ENCODE data around the gene IRS2. TPM values are rescaled to one million over a fixed set of nuclear protein-coding genes. Genes with fewer than 3 reads are reported as not detected.

IRS2 gene
- total and polyA plus RNA-seq, 2 donors = 6.5 to 11.3 TPM

DNA sequence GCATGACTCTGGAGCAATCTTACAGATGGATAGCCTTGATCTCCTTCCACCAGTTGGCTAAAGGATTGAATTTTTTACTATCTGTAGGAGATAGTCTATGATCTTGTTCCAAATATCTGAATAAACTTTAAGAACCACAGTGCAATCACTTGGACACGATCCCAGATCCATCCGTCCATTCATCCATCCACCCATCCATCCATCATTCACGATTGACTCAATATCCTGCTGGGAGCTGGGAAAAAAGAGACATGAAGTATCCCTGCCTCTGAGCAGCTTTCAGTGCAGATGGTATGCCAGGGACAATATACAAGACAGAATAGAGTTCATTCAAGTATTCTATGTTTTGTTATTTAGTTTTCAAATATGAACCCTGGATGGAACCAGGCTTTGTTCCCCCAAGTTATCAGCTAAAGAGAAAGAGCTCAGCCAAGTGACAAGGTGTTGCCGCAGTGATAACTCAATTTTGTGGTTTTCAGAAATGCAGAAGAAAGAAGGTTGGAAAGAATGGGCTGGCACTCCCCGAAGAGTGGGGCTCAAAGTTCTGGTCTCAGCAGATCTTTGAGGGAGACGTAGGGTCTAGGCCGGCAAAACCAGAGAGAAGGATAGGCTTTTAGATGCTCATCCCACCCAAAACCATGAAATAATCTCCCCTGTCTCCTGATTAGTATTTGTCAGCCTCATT is 66.3 kb downstream of the IRS2 start:
- no peak for DNase-seq (ENCODE audit: extremely low spot score)
- no peaks in the 10 kb centered on the region for H3K36me3 ChIP-seq (ENCODE audit: insufficient read depth)
- WGBS = 76% methylated on average over 7 of the region's 7 CpGs
- H3K27ac ChIP-seq (ENCODE audit: low read depth) = no peak overlapping the region
- H3K4me1 ChIP-seq (ENCODE audit: insufficient read depth) = no peaks in the 10 kb centered on the region
- no peak overlapping the region for H3K4me3 ChIP-seq (ENCODE audit: low read depth, low read length)

- Histone ChIP-seq H3K4me1 (ENCODE audit: insufficient read depth) (no peaks in the 10 kb centered on the region), H3K4me3 (ENCODE audit: low read depth, low read length) (no peak overlapping the region)
- no peak for DNase-seq (ENCODE audit: extremely low spot score)
Measured at GRCh38 chr13:109718726-109719125, 67.7 kb downstream of the IRS2 start.

DNA sequence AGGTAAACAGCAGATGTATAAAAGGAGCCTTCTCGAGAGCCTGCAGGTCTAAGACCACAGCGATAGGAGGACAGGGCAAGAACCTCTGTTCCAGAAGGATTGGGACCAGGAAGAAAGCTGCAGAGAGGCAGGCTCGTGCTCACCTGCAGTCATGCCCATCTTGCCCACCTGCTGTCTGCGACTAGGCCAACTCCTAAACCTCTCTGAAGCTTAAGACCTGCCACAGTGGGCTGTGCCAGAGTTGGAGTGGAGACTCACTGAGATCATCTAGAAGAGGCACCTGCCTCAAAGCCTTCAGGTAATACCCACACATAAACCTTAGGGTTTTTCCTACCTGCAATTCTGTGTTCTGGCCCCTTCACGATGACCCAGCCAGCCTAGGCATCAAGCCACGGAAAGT is 68.7 kb downstream of the IRS2 start:
- no peak overlapping the region for H3K27ac ChIP-seq (ENCODE audit: low read depth)
- H3K4me3 ChIP-seq (ENCODE audit: low read depth, low read length) = no peak overlapping the region
- H3K4me1 ChIP-seq (ENCODE audit: insufficient read depth) = no peaks in the 10 kb centered on the region
- WGBS = 94% methylated on average over 6 of the region's 6 CpGs
- no peak for DNase-seq (ENCODE audit: extremely low spot score)
- H3K36me3 ChIP-seq (ENCODE audit: insufficient read depth) = no peaks in the 10 kb centered on the region

More at GRCh38 chr13:109718726-109719125, 67.7 kb downstream of the IRS2 start:
- H3K27ac ChIP-seq (ENCODE audit: low read depth) = no peak overlapping the region
- H3K36me3 ChIP-seq (ENCODE audit: insufficient read depth) = no peaks in the 10 kb centered on the region

DNA sequence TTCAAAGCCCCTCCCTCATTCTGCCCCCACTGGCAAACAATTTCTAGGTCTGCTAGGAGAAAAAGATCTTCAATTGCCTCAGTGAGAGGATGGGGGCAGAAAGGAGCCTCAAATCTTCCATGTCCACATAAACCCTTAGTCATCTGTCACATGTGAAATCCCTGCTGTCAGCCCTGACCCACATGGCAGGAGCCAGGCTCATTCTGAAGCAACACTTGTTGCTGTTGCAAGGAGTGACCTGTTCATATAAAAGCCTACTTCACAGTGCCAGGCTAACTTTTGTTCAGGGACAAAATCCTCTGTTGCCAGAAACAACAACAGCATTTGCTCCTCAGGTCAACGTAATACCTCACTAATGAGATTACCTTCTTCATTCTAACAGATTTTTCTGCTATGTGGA is 70.5 kb downstream of the IRS2 start:
- DNase-seq (ENCODE audit: extremely low spot score) = no peak
- Histone ChIP-seq H3K4me3 (ENCODE audit: low read depth, low read length) (no peak overlapping the region), H3K27ac (ENCODE audit: low read depth) (no peak overlapping the region), H3K4me1 (ENCODE audit: insufficient read depth) (no peaks in the 10 kb centered on the region), H3K36me3 (ENCODE audit: insufficient read depth) (no peaks in the 10 kb centered on the region)
- WGBS = 92% methylated on average over 1 of the region's 1 CpG

DNA sequence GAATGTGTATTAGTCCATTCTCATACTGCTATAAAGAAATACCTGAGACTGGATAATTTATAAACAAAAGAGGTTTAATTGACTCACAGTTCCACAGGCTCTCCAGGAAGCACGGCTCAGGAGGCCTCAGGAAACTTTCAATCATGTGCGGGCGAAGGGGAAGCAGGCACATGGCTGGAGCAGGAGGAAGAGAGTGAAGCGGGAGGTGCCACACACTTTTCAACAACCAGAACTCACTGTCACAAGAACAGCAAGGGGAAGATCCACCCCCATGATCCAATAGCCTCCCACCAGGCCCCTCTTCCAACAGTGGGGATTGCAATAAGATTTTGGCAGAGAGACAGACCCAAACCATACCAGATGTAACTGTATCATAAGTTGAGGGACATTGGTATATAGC is 72.7 kb downstream of the IRS2 start:
- Histone ChIP-seq H3K4me1 (ENCODE audit: insufficient read depth) (no peaks in the 10 kb centered on the region), H3K27ac (ENCODE audit: low read depth) (no peak overlapping the region), H3K36me3 (ENCODE audit: insufficient read depth) (no peaks in the 10 kb centered on the region), H3K4me3 (ENCODE audit: low read depth, low read length) (no peak overlapping the region)
- DNase-seq (ENCODE audit: extremely low spot score) = no peak
- WGBS = 92% methylated on average over 4 of the region's 4 CpGs

DNA sequence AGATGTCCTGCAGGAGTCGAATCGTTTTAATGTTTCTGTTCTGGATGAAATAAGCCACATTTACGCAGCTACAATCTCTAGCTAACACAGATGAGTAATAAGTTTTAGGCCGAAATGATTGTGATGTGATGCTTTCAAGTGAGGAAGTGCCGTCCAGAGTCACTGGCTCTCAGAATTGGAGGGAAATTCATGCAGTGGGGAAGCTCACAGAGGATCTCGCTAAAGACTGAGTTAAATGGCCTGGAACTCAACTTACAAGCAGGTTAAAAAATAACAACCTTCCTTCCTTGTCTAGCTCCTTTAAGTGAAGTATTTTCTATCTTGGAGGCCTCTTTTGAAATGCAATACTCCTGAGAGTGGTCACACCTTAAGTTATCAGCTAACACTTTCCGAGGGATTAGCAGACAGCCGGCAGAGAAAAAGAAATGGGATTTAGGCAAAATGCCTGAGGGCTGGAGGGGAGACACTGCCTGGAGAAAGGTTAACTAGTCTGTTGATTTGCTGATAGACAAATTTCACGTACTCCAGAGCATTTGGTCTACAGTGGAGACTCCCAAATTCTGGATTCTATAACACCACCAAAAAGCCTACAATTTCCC is 74.2 kb downstream of the IRS2 start:
- H3K36me3 ChIP-seq (ENCODE audit: insufficient read depth) = no peaks in the 10 kb centered on the region
- DNase-seq (ENCODE audit: extremely low spot score) = no peak
- no peak overlapping the region for H3K4me3 ChIP-seq (ENCODE audit: low read depth, low read length)
- H3K4me1 ChIP-seq (ENCODE audit: insufficient read depth) = no peaks in the 10 kb centered on the region
- H3K27ac ChIP-seq (ENCODE audit: low read depth) = no peak overlapping the region
- 66% methylated on average over 9 of the region's 9 CpGs for WGBS

GRCh38 chr13:109707742-109708617 is 78.4 kb downstream of the IRS2 start:
- Histone ChIP-seq H3K27ac (ENCODE audit: low read depth) (no peak overlapping the region), H3K36me3 (ENCODE audit: insufficient read depth) (no peaks in the 10 kb centered on the region), H3K4me1 (ENCODE audit: insufficient read depth) (no peaks in the 10 kb centered on the region), H3K4me3 (ENCODE audit: low read depth, low read length) (no peak overlapping the region)
- DNase-seq (ENCODE audit: extremely low spot score) = no peak
- WGBS = 83% methylated on average over 14 of the region's 14 CpGs

DNA sequence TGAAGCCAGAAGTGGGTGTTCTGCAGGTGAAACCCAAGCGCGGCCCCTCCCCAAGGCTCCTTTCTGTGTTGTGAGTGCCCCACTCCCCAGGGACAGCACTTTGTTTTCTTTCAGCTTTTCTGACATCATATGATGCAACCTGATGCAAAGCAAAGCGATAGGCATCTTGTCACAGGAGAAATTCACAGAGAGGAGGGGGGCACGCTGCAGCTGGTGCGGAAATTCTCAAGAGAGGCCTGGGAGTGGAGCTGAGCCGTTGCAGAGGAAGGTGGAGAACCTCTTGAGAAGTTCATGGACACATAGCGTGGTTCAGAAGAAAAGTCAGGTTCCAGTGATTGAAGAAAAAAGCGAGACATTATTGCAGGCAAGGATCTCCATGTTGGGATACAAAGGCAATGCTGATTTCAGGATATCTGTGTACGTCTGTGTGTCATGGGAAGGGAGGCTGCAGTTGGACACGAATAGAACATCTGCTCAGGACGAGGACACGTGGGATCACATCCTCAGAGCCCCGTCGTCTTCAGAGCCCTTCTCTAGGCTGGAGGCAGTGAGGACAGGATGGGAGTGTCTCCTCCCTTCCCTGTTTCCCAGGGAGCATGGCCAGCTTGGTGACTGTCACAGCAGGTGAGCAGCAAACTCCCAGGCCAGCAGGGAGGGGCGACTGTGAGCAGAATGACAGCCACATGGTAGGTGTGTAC is 79.2 kb downstream of the IRS2 start:
- Histone ChIP-seq H3K27ac (ENCODE audit: low read depth) (no peak overlapping the region), H3K4me3 (ENCODE audit: low read depth, low read length) (no peak overlapping the region), H3K4me1 (ENCODE audit: insufficient read depth) (no peaks in the 10 kb centered on the region), H3K36me3 (ENCODE audit: insufficient read depth) (no peaks in the 10 kb centered on the region)
- 88% methylated on average over 15 of the region's 15 CpGs for whole genome bisulfite sequencing
- no peak for DNase-seq (ENCODE audit: extremely low spot score)

GRCh38 chr13:109706015-109706715 is 80.2 kb downstream of the IRS2 start:
- WGBS = 87% methylated on average over 12 of the region's 12 CpGs
- Histone ChIP-seq H3K4me1 (ENCODE audit: insufficient read depth) (no peaks in the 10 kb centered on the region), H3K4me3 (ENCODE audit: low read depth, low read length) (no peak overlapping the region), H3K36me3 (ENCODE audit: insufficient read depth) (no peaks in the 10 kb centered on the region), H3K27ac (ENCODE audit: low read depth) (no peak overlapping the region)
- no peak for DNase-seq (ENCODE audit: extremely low spot score)

GRCh38 chr13:109704771-109705635 is 81.4 kb downstream of the IRS2 start:
- H3K4me1 ChIP-seq (ENCODE audit: insufficient read depth) = no peaks in the 10 kb centered on the region
- H3K4me3 ChIP-seq (ENCODE audit: low read depth, low read length) = no peak overlapping the region
- 75% methylated on average over 22 of the region's 22 CpGs for WGBS
- DNase-seq (ENCODE audit: extremely low spot score) = no peak
- H3K27ac ChIP-seq (ENCODE audit: low read depth) = no peak overlapping the region
- H3K36me3 ChIP-seq (ENCODE audit: insufficient read depth) = no peaks in the 10 kb centered on the region

- Histone ChIP-seq H3K4me3 (ENCODE audit: low read depth, low read length) (no peak overlapping the region), H3K36me3 (ENCODE audit: insufficient read depth) (no peaks in the 10 kb centered on the region), H3K27ac (ENCODE audit: low read depth) (no peak overlapping the region), H3K4me1 (ENCODE audit: insufficient read depth) (no peaks in the 10 kb centered on the region)
- DNase-seq (ENCODE audit: extremely low spot score) = no peak
- WGBS = 90% methylated on average over 3 of the region's 3 CpGs
Measured at GRCh38 chr13:109703250-109703649, 83.1 kb downstream of the IRS2 start.
